Neural cell (in vitro differentiated cells): ENCODE results near the gene GATA1.

Experiments used
- CTCF ChIP-seq: fragments of 450-650 bp; IDR thresholded peaks from 2 replicates; pipeline ENCODE4 v1.5.1; 2014; ENCODE audit warnings: antibody characterized with exemption, mild to moderate bottlenecking, moderate library complexity; ENCODE audit not compliant: poor library complexity, severe bottlenecking
- EP300 ChIP-seq: fragments of 450-650 bp; conservative IDR thresholded peaks from 2 replicates; pipeline ENCODE4 v1.6.1; 2014; ENCODE audit warnings: antibody characterized with exemption, mild to moderate bottlenecking, moderate library complexity; ENCODE audit not compliant: poor library complexity, severe bottlenecking
- REST ChIP-seq: IDR thresholded peaks from 2 replicates; pipeline ENCODE4 v1.6.1; 2012; ENCODE audit warnings: borderline replicate concordance

GRCh38 chrX:48787505-48788443, 1.4 kb downstream of the GATA1 start:
- TF ChIP-seq CTCF: no peak
- no peak for TF ChIP-seq REST
- TF ChIP-seq EP300: no peak
